PC-3 (cell line): ENCODE measurements around the gene CD244.

Experiments
- EZH2phosphoT487 ChIP-seq: fragments of 300-600 bp; sonication (generic); IDR thresholded peaks from 2 replicates; pipeline ENCODE4 v1.6.1; 2018; ENCODE audit warnings: mild to moderate bottlenecking, antibody characterized with exemption, low read length, borderline replicate concordance
- TF ChIP-seq, protein P1 (sequence below): fragments of 300-600 bp; sonication (generic); conservative IDR thresholded peaks from 2 replicates; pipeline ENCODE4 v1.5.1; 2017; ENCODE audit warnings: antibody characterized with exemption, low read depth, mild to moderate bottlenecking, low read length

DNA sequence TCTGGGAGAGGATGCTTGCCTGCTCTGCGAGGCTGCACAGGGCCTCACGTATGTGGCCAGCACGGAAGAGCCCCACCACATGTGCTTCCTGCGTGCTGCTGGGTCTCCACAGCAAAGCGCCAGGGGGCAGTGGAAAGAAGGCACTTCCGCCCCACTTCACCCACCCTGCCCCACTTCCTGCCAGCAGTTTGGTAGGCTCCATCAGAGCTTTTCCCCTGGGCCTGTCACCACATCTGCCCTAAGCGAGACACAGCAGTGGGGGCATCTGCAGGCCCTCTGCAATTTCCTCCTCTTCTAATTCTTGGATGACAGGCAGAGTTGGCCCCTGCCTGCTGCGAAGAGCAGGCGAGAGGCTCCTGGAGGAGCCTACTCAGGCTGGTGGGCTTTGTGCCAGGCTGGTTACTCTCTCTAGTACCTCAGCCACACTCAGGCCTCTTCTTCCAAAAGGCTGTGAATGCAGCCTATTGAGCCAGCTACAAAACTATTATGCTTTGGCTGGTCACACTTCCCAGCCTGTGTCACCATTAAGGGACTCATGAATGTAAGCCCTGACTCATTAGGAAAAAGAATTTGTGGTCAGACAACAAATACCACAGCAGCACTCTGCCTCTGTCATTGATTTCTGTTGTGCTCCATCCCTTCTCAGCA lies 25.0 kb downstream of the CD244 start:
- TF ChIP-seq, protein P1, sequence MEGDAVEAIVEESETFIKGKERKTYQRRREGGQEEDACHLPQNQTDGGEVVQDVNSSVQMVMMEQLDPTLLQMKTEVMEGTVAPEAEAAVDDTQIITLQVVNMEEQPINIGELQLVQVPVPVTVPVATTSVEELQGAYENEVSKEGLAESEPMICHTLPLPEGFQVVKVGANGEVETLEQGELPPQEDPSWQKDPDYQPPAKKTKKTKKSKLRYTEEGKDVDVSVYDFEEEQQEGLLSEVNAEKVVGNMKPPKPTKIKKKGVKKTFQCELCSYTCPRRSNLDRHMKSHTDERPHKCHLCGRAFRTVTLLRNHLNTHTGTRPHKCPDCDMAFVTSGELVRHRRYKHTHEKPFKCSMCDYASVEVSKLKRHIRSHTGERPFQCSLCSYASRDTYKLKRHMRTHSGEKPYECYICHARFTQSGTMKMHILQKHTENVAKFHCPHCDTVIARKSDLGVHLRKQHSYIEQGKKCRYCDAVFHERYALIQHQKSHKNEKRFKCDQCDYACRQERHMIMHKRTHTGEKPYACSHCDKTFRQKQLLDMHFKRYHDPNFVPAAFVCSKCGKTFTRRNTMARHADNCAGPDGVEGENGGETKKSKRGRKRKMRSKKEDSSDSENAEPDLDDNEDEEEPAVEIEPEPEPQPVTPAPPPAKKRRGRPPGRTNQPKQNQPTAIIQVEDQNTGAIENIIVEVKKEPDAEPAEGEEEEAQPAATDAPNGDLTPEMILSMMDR = no peak
- TF ChIP-seq EZH2phosphoT487 = no peak
